RWPE2 (cell line): ENCODE data around the gene FOXA1.

Experiments used
- ATAC-seq: fragments of 200-7000 bp; cut with Tn5 transposase; 3 replicates; pipeline ENCODE4 v1.9.1; 2021; ENCODE audit warnings: low read depth
- DNase-seq: peaks from one replicate; pipeline ENCODE4 v3.0.0-alpha.2; 2020; ENCODE audit warnings: low spot score
- H3K27ac ChIP-seq: fragments of 450-650 bp; 2 replicates; pipeline ENCODE4 v1.5.1; 2017; ENCODE audit warnings: mild to moderate bottlenecking; ENCODE audit not compliant: poor library complexity, severe bottlenecking
- H3K27me3 ChIP-seq: fragments of 250-450 bp; sonication (Bioruptor Pico); 2 replicates; pipeline ENCODE4 v1.5.1; 2021; ENCODE audit warnings: mild to moderate bottlenecking, moderate library complexity; ENCODE audit not compliant: insufficient read depth, poor library complexity, severe bottlenecking
- H3K36me3 ChIP-seq: fragments of 250-450 bp; sonication (Bioruptor Pico); 2 replicates; pipeline ENCODE4 v1.5.1; 2020; ENCODE audit warnings: low read depth, mild to moderate bottlenecking, moderate library complexity
- H3K4me1 ChIP-seq: fragments of 250-450 bp; sonication (Bioruptor Pico); 2 replicates; pipeline ENCODE4 v1.5.1; 2021; ENCODE audit warnings: mild to moderate bottlenecking, moderate library complexity; ENCODE audit not compliant: insufficient read depth, poor library complexity, severe bottlenecking
- H3K4me3 ChIP-seq: fragments of 250-450 bp; sonication (Bioruptor Pico); 2 replicates; pipeline ENCODE4 v1.5.1; 2021; ENCODE audit warnings: mild to moderate bottlenecking, moderate library complexity; ENCODE audit not compliant: severe bottlenecking
- H3K9me3 ChIP-seq: fragments of 250-450 bp; sonication (Bioruptor Pico); 2 replicates; pipeline ENCODE4 v1.5.1; 2021; ENCODE audit warnings: mild to moderate bottlenecking, moderate library complexity; ENCODE audit not compliant: severe bottlenecking
- CTCF ChIP-seq: fragments of 450-650 bp; IDR thresholded peaks from one replicate; pipeline ENCODE4 v1.5.1; 2017; ENCODE audit warnings: mild to moderate bottlenecking, moderate library complexity; ENCODE audit not compliant: poor library complexity, severe bottlenecking

FOXA1 gene

DNA sequence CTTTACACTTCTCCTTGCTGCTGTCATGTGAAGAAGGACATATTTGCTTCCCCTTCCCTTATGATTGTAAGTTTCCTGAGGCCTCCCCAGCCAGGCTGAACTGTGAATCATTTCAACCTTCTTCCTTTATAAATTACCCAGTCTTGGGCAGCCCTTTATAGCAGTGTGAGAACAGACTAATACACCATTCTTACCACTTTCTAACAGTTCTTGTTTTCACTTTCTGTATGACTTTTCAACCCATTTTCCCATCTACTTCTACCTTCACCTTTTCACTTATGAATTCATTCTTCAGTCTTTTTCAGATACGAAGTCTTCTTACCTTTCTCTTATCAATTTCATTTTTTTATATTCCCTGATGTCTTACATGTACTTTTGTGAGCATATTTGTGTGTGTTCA is 55.1 kb downstream of the FOXA1 start:
- Histone ChIP-seq H3K4me1 (no peaks in the 10 kb centered on the region), H3K9me3 (no peaks in the 10 kb centered on the region), H3K27ac (no peak overlapping the region), H3K36me3 (no peaks in the 10 kb centered on the region), H3K27me3 (no peaks in the 10 kb centered on the region), H3K4me3 (no peak overlapping the region)
- ATAC-seq: no peak
- no peak for TF ChIP-seq CTCF
- no peak for DNase-seq
